SKM-1 treated with dmso at 0.1 percent for 144 hours (cell line): ENCODE measurements around the gene GPS2.
"Not testable (repeated sequence)": the region's sequence is repeated elsewhere in the genome, so short reads cannot be mapped to it uniquely, and the experiment has no call there.

Source experiments
- DNase-seq: peaks from one replicate; lab custom pipeline; 2025; ENCODE audit not compliant: unreplicated experiment; lab: John Stamatoyannopoulos, UW

Gene GPS2

DNA sequence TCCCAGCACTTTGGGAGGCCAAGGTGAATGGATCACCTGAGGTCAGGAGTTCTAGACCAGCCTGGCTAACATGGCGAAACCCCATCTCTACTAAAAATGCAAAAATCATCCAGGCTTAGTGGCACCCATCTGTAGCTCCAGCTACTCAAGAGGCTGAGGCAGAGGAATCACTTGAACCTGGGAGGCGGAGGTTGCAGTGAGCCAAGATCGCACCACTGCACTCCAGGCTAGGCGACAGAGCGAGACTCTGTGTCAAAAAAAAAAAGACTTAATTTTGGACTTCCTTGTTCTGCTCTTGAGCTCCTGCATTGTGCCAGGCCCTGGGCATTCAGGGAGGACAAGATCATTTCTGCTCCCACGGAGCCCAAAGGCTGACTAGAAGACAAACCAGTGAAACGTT, 22.4 kb upstream of the GPS2 start:
- DNase-seq, result not testable (repeated sequence)

DNA sequence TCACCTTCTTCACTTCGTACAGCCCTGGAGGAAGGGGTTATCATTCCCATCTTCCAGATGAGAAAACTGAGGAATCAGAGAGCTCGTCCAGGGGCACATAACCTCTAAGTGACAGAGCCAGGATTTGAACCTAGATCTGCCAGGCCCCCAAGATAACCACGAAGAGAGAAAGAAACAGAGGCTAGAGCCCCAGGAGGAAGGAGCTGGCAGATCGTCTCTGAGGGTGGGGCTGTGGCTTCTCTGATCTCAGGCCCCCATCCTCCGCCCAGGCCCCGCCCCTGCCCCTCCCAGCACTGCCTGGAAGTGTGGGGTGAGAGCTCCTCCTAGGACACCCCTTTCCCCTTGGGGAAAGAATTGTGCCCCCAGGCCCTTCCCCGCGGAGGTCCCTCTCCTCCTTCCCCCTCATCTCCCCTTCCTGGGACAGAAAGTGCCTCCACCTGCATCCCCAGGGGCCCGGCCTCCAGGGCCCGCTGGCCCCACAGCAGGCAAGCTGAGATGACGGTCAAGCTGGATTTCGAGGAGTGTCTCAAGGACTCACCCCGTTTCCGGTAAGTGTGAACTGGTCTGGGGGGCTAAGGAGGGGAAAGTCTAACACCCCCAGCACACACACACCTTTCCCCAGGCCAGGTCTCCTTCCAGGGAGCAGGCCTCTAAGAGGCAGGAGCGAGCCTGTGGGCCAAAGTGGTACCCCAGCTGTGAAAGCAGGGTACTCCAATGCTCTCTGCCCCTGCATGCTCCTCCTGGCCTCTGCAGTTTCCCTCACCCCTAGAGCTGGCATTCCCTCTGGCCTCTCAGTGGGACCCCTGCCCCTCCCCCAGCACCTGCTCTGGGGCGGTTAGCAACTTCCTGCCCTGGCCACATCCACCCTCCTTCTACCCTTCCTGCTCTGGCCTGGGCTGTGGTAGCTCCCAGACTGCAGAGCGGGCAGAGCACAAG, 21.3 kb upstream of the GPS2 start, which contains the start of gene ACAP1:
Gene ACAP1 (plus strand): TSS at position 290 of the 936 bp plus-strand sequence. CDS start 206 bp downstream, at position 496.
- DNase-seq, result peak; percentile 32

GRCh38 chr17:7335765-7336164, 20.6 kb upstream of the GPS2 start:
- not testable (repeated sequence) for DNase-seq

DNA sequence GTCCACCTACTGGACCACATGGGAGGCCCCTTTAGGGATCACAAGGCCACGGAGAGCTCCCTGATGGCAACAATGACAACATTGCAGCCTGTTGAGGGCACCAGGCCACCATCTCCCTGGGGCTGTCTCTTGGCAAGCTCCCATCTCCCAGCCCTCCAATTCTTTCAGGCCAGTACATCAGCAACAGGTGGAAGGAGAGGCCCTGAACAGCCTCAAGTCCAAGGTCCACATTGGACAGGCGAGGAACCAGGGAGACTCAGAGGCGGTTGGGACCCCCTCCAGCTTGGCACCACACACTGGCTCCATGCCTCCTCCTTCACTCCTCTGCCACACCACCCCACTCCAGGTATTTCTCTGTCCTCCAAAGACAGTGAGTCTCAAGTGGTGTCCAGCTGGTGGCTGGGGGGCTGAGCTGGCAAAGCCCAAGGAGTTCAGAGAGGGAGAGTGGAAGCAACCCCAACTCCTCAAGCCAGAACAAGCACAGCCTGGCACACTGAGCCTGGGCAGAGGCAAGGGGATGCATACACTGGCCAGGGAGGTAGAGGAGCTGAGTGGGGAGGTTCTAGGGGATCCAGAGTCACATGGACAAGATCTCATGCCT, 19.9 kb upstream of the GPS2 start:
- no peak for DNase-seq

DNA sequence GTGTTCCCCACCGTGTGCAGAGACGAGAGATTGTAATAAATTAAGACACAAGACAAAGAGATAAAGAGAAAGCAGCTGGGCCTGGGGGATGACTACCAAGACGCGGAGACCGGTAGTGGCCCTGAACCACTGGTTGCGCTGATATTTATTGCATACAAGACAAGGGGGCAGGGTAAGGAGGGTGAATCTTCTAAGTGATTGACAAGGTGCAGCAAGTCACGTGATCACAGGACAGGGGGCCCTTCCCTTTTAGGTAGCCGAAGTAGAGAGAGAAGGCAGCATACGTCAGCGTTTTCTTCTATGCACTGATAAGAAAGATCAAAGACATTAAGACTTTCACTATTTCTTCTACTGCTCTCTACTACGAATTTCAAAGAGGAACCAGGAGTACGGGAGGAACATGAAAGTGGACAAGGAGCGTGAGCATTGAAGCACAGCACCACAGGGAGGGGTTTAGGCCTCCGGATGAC, 17.5 kb upstream of the GPS2 start:
- DNase-seq, result not testable (repeated sequence)

- no peak for DNase-seq
Measured at GRCh38 chr17:7332111-7332510, 17.0 kb upstream of the GPS2 start.

- no peak for DNase-seq
Measured at GRCh38 chr17:7330638-7331015, 15.5 kb upstream of the GPS2 start.

GRCh38 chr17:7329997-7330637, 15.0 kb upstream of the GPS2 start:
- no peak for DNase-seq

GRCh38 chr17:7329374-7329996, 14.3 kb upstream of the GPS2 start:
- peak; percentile 82 for DNase-seq

GRCh38 chr17:7328840-7329373, 13.7 kb upstream of the GPS2 start, which contains the start of gene NEURL4:
TSS of gene NEURL4 (minus strand) at chr17:7329335. CDS start at chr17:7329312, 23 bp downstream.
- DNase-seq, result no peak

DNA sequence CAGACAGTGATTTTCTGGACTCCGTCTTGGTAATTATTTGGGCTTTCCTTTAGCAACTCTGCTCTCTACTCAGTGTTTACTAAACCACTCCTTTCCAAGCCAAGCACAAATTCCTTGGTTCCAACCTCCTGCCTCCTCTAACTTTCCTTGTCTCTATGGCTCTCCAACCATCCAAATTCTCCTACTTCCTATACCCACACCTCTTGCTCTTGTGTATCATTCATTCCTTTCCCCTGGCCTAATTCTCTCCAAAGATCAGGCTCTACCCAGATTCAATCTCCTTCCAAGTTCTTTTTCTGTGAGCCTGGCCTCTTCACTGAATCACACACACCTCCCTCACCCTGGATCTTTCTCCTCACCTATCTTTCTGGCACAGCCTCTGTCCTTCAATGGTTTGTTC, 12.8 kb upstream of the GPS2 start:
- no peak for DNase-seq

DNA sequence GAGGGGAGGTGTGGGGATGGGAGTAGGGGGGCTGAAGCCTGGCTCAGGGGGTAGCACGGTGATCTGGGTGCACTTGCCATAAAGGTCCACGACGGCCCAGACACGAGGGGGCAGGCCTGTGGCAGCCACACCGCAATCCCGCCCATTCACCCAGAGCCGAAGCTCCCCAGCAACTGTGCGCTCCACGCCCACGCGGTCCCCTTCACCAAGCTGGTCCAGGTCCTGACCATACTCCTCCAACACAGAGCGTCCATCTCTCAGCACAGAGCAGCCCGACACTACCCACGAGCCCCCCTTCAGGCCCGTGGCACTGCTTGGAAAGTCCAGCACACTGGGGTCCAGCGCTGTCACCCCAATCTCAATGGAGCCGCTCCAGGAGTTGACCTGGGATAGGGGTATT, 12.3 kb upstream of the GPS2 start:
- no peak for DNase-seq

DNA sequence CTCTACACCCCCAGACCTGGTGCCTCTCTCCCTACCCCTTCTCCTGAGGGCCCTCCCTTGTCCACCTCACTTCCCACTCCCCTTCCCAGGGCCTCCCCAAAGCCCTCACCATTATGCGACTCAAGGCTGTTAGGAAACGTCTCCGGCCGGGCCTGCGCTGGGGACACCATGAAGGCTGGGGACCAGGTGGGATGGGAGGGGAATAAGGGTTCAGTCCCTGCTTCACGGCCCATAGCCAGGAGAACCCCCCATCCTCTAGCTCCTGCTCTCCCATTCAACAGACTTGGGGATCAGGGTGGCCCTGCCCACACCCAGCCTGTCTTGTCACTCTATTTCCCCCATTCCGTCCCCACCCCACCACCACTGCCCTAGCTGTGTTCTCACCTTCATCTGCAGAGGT, 11.9 kb upstream of the GPS2 start:
- DNase-seq, result no peak

GRCh38 chr17:7326186-7326585, 11.0 kb upstream of the GPS2 start:
- no peak for DNase-seq

- DNase-seq, result no peak
Measured at GRCh38 chr17:7325031-7325528, 9.9 kb upstream of the GPS2 start.

DNA sequence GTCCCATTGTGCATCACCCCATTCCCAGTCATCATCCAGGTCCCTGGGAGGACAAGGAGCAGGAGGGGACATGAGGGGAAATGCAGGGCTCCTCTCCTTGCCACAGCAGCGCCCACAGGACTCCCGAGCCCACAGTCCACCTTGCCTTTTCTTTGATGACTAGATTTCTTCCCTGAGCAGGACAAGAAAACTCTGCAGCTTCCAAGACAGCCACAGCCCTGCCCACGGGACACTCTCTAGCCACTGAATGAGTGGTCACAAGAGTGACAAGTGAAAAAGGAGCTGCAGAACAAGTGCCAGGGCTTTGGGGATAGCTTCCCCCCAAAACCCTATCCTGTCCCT, 9.2 kb upstream of the GPS2 start:
- no peak for DNase-seq

DNA sequence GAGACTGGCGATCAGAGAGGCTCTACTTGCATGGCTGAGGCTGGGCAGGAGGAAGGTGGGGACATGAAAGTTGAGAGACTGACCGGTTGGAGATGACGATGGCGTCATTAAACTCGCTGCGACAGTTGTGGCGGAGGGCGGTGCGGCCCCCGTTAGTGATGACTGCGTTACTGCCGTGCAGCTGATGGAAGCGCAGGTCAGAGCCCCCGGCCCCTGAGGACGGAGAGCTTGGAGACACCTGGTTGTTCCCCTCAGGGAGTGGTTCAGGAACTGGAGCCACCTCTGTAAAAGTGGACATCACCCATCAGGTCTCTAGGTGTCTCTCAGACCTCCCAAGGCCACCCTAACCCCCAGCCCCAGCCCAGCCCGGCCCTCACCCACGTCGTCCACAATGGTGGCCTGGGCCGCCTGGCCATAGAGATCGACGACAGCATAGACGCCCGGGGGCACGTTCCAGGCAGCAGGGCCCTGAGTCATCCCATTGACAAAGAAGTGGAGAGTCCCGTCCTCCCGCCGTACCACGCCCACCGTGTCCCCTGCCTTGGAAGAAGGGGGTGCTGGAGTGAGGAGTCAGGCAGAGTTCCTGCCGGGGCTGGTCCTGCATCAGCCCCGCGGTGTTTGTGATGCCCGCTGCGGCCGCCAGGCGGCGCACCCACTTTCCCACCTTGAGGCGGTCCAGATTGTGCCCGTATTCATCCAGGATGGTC, 8.7 kb upstream of the GPS2 start:
- DNase-seq, result no peak

DNA sequence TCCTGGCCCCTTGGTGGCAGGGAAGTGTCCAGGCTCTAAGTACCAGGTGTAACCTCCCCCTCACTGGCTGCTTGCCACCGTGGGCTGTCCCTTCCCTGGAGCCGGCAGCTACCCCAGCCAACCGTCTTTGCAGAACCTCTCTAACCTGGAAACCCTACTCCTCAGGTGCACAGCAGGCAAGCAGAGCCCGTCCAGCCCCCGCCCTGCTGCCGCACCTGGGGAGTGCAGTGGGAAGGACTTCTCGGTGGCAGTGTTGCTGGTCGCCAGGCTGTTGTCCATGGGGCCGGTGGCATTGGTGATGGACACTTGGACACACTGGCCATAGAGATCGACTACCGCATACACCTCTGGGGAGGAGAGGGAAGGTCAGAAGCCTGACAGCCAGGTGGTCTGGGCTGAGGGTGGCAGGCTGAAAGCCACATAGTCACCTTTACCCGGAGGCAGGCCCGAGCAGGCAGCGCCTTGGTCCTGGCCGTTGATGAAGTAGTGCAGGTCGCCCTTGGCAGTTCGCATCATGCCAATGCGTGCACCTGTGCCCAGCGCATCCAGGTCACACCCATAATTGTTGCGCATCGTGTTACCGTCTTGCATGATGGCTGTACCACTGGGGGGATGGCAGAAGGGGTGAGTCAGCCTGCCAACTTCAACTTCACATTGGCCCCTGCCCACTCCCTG, 7.5 kb upstream of the GPS2 start:
- DNase-seq, result no peak

GRCh38 chr17:7321466-7321865, 6.3 kb upstream of the GPS2 start:
- no peak for DNase-seq
